ENCODE data around the gene TENT4A. TPM values are rescaled to one million over a fixed set of nuclear protein-coding genes. Genes with fewer than 3 reads are reported as not detected.

The TENT4A gene
- total RNA-seq, 4 donors from 2014 or later, result 14.1 to 43.3 (median 27.2) TPM

DNA sequence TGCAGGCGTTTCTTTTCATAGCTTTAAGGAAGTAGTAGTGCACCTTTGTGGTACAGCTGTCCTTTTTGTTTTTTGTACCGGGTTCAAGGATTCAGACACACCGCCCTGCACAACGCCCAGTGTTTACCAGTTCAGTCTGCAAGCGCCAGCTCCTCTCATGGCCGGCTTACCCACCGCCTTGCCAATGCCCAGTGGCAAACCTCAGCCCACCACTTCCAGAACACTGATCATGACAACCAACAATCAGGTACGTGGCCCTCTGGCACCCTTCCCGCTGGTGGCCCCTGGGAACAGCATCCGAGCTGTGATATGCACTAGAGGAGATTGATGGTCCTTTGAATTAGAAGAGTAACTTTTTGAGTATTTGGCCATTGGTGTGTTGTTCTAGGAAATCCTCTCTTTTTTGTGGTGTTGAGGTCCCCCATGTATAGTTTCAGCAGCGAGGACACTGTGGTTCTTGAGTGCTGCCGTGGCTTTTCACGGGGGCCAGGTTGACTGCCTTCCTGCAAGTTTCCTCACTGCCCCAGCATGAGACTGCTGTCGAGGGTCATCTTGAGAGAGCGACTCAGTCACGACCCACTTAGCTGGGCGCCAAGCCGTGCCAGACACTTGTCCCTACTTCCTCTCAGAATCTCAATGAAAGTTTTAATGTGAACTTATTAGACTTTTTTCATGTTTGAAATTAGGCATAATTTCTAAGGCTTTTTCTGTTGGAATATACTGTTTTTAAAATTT lies 37.9 kb downstream of the TENT4A start:
- DNase-seq, result no peak
- H3K27me3 ChIP-seq, result no peaks in the 10 kb centered on the region
- H3K9me3 ChIP-seq, result no peaks in the 10 kb centered on the region
- H3K36me3 ChIP-seq, result no peaks in the 10 kb centered on the region
- intact Hi-C loops (cut with DNase I; ENCODE audit: low total_unique reads), result no loop called here
- no peak overlapping the region for H3K27ac ChIP-seq
- H3K4me1 ChIP-seq, result no peaks in the 10 kb centered on the region
- TF ChIP-seq CTCF (IDR thresholded peaks at IDR 0.05), result no peak
- no peak for TF ChIP-seq POLR2A (IDR thresholded peaks at IDR 0.05)
- H3K4me3 ChIP-seq, result no peak overlapping the region

- DNase-seq, result no peak
- no peak overlapping the region for H3K27ac ChIP-seq
- intact Hi-C loops (cut with DNase I; ENCODE audit: low total_unique reads), result no loop called here
- H3K4me3 ChIP-seq, result no peak overlapping the region
- H3K36me3 ChIP-seq, result no peaks in the 10 kb centered on the region
- no peak for TF ChIP-seq CTCF (IDR thresholded peaks at IDR 0.05)
- TF ChIP-seq POLR2A (IDR thresholded peaks at IDR 0.05), result no peak
- H3K9me3 ChIP-seq, result no peaks in the 10 kb centered on the region
- H3K27me3 ChIP-seq, result no peaks in the 10 kb centered on the region
- H3K4me1 ChIP-seq, result no peaks in the 10 kb centered on the region
Observed at GRCh38 chr5:6752236-6752635, 39.0 kb downstream of the TENT4A start.

GRCh38 chr5:6752782-6753181 lies 39.5 kb downstream of the TENT4A start:
- DNase-seq, result no peak
- intact Hi-C loops (cut with DNase I; ENCODE audit: low total_unique reads), result no loop called here
- no peak overlapping the region for H3K4me3 ChIP-seq
- no peaks in the 10 kb centered on the region for H3K9me3 ChIP-seq
- H3K27ac ChIP-seq, result no peak overlapping the region
- no peaks in the 10 kb centered on the region for H3K27me3 ChIP-seq
- H3K4me1 ChIP-seq, result no peaks in the 10 kb centered on the region
- TF ChIP-seq POLR2A (IDR thresholded peaks at IDR 0.05) (no peak), CTCF (IDR thresholded peaks at IDR 0.05) (no peak)
- H3K36me3 ChIP-seq, result no peaks in the 10 kb centered on the region

GRCh38 chr5:6753851-6754250 lies 40.6 kb downstream of the TENT4A start:
- no peak for TF ChIP-seq CTCF (IDR thresholded peaks at IDR 0.05)
- Histone ChIP-seq H3K27me3 (no peaks in the 10 kb centered on the region), H3K36me3 (no peaks in the 10 kb centered on the region), H3K27ac (no peak overlapping the region), H3K4me3 (no peak overlapping the region), H3K4me1 (no peaks in the 10 kb centered on the region), H3K9me3 (no peaks in the 10 kb centered on the region)
- intact Hi-C loops (cut with DNase I; ENCODE audit: low total_unique reads), result no loop called here
- DNase-seq, result no peak

DNA sequence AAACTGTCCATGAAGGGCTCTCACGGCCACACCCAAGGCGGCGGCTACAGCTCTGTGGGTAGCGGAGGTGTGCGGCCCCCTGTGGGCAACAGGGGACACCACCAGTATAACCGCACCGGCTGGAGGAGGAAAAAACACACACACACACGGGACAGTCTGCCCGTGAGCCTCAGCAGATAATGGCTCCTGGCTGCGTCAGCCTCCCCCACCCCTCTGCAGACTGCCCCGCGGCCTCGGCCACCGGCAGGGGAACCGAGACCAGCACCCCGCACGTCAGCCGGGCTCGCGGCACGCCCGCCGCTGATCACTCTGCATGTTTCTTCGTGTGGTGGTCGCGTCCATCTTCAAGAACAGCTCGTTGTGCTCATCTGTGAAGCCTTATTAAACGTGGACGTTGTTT lies 41.5 kb downstream of the TENT4A start:
- intact Hi-C loops (cut with DNase I; ENCODE audit: low total_unique reads), result no loop called here
- H3K27me3 ChIP-seq, result no peaks in the 10 kb centered on the region
- TF ChIP-seq CTCF (IDR thresholded peaks at IDR 0.05), result no peak
- no peak for TF ChIP-seq POLR2A (IDR thresholded peaks at IDR 0.05)
- no peaks in the 10 kb centered on the region for H3K9me3 ChIP-seq
- no peaks in the 10 kb centered on the region for H3K36me3 ChIP-seq
- H3K4me3 ChIP-seq, result no peak overlapping the region
- no peaks in the 10 kb centered on the region for H3K4me1 ChIP-seq
- DNase-seq, result no peak
- H3K27ac ChIP-seq, result no peak overlapping the region
